AG04449 (cell line): Measurements from ENCODE around the gene PRLR.

ENCODE experiments used
- CTCF ChIA-PET: fragments of 350-600 bp; formaldehyde crosslinking; extraction: SDS; loops from one replicate; lab custom pipeline; 2021; ENCODE audit warnings: antibody characterized with exemption; lab: Yijun Ruan, JAX
- POLR2A ChIA-PET: fragments of 400-600, 350-600 bp; formaldehyde crosslinking; extraction: SDS; loops from one replicate; lab custom pipeline; 2020; ENCODE audit warnings: antibody characterized with exemption, inconsistent platforms; lab: Yijun Ruan, JAX
- DNase-seq: peaks from one replicate; pipeline ENCODE4 v3.0.0-alpha.2; 2010; ENCODE audit warnings: low read depth, low spot score
- H3K4me3 ChIP-seq: 2 replicates; pipeline ENCODE4 v1.5.1; 2011; ENCODE audit warnings: low read depth, mild to moderate bottlenecking, control low read depth, low read length
- TF ChIP-seq, protein P1 (sequence below): IDR thresholded peaks from one replicate; pipeline ENCODE4 v1.5.1; 2011; ENCODE audit warnings: mild to moderate bottlenecking, moderate library complexity, low read length, control low read depth, inconsistent platforms; ENCODE audit not compliant: insufficient read depth; ENCODE audit errors: missing control alignments

PRLR gene

DNA sequence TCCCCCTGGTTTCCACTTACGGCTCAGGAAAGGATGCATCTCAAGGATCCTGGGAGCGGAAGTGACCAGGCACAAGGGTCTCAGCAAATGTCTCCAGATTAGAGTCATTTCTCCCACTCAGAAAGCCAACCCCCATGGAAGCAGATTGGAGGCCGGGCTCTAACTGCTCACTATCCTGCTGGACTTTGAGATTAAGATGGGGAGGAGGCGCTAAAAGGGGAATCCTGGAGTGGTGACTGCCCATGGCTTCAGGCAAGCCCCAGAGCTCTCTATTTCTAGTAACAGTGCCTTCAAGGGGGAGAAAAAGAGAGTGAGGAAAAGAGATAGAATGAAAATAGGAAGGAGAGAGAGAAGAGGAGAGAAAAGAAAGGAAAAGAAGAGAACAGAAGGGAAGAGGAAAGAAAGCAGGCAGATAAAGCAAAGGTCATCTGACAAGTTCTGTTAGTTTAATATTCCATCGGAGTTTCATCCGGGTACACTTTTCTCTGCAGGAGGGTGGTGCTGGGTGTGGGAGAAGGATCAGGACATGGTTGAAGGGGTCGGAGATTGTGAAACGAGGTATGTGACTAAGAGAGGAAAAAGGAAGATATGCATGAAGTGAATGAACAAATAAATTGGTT is 182.4 kb downstream of the PRLR start, which contains the start of gene AGXT2:
AGXT2 (minus strand) TSS at position 165 of the 620 bp plus-strand sequence; CDS start at position 108, 57 bp downstream.
- no peak for DNase-seq
- POLR2A ChIA-PET: no interaction called here
- TF ChIP-seq, protein P1, sequence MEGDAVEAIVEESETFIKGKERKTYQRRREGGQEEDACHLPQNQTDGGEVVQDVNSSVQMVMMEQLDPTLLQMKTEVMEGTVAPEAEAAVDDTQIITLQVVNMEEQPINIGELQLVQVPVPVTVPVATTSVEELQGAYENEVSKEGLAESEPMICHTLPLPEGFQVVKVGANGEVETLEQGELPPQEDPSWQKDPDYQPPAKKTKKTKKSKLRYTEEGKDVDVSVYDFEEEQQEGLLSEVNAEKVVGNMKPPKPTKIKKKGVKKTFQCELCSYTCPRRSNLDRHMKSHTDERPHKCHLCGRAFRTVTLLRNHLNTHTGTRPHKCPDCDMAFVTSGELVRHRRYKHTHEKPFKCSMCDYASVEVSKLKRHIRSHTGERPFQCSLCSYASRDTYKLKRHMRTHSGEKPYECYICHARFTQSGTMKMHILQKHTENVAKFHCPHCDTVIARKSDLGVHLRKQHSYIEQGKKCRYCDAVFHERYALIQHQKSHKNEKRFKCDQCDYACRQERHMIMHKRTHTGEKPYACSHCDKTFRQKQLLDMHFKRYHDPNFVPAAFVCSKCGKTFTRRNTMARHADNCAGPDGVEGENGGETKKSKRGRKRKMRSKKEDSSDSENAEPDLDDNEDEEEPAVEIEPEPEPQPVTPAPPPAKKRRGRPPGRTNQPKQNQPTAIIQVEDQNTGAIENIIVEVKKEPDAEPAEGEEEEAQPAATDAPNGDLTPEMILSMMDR: no peak
- CTCF ChIA-PET: interaction anchor here (1.2 kb wide), 1 partner anchor 21 kb away, joined by 3 read pairs; no protein-coding TSS in a partner anchor
- no peak within 1 kb of the TSS for H3K4me3 ChIP-seq

DNA sequence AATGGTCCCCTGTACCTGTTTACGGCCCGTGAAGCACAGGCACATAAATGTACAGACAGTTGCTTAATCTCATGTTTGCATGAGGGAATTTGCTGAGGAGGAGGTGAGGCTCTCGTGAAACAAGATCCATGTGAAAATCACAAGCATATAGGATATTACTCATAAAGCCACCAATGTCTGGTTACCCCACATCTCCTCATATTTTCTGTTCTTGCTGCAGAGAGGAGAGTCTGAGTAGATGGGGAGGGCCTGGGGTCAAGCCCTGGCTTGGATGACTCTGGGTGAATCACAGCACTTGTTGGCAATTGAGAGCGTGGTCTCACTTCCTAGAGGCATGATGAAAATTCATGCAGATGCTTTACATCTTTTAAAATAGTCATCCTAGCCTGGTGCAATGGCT is 183.5 kb downstream of the PRLR start:
- POLR2A ChIA-PET: no interaction called here
- peak; percentile 81 for DNase-seq
- TF ChIP-seq, protein P1: no peak
- no peak overlapping the region for H3K4me3 ChIP-seq
- CTCF ChIA-PET: interaction anchor here (1.2 kb wide), 1 partner anchor 19 kb away, joined by 3 read pairs; no protein-coding TSS in a partner anchor

DNA sequence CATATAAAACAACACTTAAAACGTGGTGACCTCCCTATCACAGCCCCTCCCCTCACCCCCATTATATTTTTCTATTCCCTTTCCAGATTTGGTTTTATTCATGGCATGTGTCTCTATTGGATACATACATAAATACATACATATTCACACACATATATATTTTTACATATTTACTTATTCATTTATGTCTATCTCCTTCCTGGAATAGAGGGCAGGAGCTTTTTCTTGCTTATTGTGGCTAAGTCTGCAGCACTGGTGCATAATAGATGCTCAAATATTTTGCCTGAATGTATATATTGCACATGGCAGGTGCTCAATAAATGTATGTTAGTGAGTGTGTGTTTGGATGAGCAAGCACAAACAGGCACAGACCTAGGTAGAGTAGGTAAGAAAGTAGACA is 185.0 kb downstream of the PRLR start:
- no peak overlapping the region for H3K4me3 ChIP-seq
- TF ChIP-seq, protein P1: no peak
- ChIA-PET POLR2A (no interaction called here), CTCF (interaction anchor here (1.1 to 1.3 kb wide), 2 partner anchors 42 to 87 kb away, joined by 3 to 10 read pairs; no protein-coding TSS in a partner anchor)
- DNase-seq: no peak

DNA sequence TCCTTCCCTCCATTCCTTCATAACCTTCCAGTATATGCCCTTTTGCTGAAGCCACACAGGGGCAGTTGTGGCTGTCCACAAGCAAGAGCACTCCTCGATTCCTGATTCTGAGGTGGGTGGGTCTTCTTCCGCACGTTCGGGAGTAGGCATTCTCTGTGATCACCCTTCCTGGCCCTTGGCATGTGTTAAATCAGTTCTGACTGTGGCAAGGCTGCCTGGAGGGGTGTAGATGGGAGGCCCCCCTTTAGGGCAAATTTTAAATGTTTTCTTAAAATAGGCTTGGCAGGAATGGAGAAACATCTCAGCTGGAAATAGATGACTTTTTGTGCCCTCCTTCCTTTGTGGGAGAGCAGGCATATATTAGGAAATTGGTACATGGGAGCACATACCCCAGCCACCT is 185.6 kb downstream of the PRLR start:
- DNase-seq: no peak
- POLR2A ChIA-PET: no interaction called here
- TF ChIP-seq, protein P1: no peak
- CTCF ChIA-PET: interaction anchor here (1.1 to 1.3 kb wide), 2 partner anchors 41 to 86 kb away, joined by 3 to 10 read pairs; no protein-coding TSS in a partner anchor
- H3K4me3 ChIP-seq: no peak overlapping the region

DNA sequence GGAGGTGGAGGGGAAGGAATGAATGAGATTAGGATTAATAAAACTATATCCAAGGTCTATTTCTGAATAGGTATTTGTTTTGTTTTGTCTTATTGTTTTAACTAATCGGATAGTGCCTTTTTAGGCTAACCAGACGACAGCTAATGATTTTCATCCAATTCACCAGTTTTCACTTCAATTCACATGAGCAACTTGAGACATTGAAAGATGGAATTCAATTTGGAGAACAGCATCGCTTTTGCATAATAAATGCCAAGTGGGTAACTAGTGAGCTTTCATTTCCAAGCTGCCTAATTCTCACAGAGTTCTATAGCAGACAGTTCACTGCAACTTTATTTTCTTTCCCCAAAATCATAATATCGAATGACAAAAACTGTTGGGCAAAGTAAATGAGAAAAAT is 187.5 kb downstream of the PRLR start:
- ChIA-PET POLR2A (no interaction called here), CTCF (interaction anchor here (1.1 to 1.6 kb wide), 2 partner anchors 8 to 39 kb away, joined by 3 to 4 read pairs; no protein-coding TSS in a partner anchor)
- DNase-seq: no peak
- H3K4me3 ChIP-seq: no peak overlapping the region
- TF ChIP-seq, protein P1: no peak

DNA sequence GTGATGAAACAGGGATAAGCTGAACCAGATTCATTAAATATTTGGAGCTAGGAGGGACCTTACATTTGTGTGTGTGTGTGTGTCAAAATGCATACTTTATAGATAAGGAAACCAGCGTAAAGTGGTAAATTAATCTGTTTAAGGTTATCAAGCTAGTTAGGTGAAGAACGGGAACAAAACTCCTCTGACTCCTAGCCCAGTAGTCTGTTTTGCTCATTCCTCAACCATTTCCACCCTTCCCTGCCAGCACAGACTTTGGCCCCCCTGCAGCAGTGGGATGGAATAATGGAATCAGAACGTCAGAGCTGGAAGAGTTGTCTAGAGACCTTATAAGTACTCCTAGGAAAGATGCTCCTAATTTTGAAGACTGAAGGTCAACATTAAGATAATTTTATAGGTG is 189.0 kb downstream of the PRLR start:
- ChIA-PET CTCF (interaction anchor here (0.8 to 1.5 kb wide), 3 partner anchors 8 to 22 kb away, joined by 3 to 4 read pairs (median 3); no protein-coding TSS in a partner anchor), POLR2A (no interaction called here)
- no peak overlapping the region for H3K4me3 ChIP-seq
- no peak for DNase-seq
- TF ChIP-seq, protein P1: no peak
